Hindlimb muscle (tissue), 1 donor: ENCODE measurements around the gene TMEM218. TPM values are rescaled to one million over a fixed set of nuclear protein-coding genes. Genes with fewer than 3 reads are reported as not detected.

ENCODE experiments used
- DNase-seq: peaks from one replicate; pipeline ENCODE4 v3.0.0-alpha.2; 2013
- polyA plus RNA-seq: library from polyadenylated mRNA; unstranded; fragments of 120-200 nt; gene quantifications from one replicate; pipeline ENCODE4 v1.2.1, GENCODE V29; 2013; ENCODE audit not compliant: insufficient read length

TMEM218 gene
- polyA plus RNA-seq, 1 donor, result 23.3 TPM

- no peak for DNase-seq
Measured at GRCh38 chr11:125052047-125052446, 59.4 kb downstream of the TMEM218 start.

GRCh38 chr11:125049164-125049792, 62.1 kb downstream of the TMEM218 start:
- no peak for DNase-seq

Other genes with a start within 250 kb of the TMEM218 start
- gene ROBO3, start 246.2 kb downstream of the TMEM218 start, polyA plus RNA-seq, result 31.8 TPM
- 43.3 TPM for gene ROBO4, start 213.8 kb downstream of the TMEM218 start, polyA plus RNA-seq
- 0.26 TPM for gene HEPN1, start 192.4 kb downstream of the TMEM218 start, polyA plus RNA-seq
- 0.22 TPM for gene HEPACAM, start 175.6 kb downstream of the TMEM218 start, polyA plus RNA-seq
- 2.7 TPM for gene CCDC15, start 157.4 kb downstream of the TMEM218 start, polyA plus RNA-seq
- gene SLC37A2, start 48.3 kb downstream of the TMEM218 start, polyA plus RNA-seq, result 5.3 TPM
- 31.3 TPM for gene PKNOX2, start 53.1 kb upstream of the TMEM218 start, polyA plus RNA-seq